Adrenal gland (tissue), 12 donors: ENCODE measurements around the gene GALNTL6. TPM values are rescaled to one million over a fixed set of nuclear protein-coding genes. Genes with fewer than 3 reads are reported as not detected.

ENCODE experiments used
- DNase-seq, 7 donors: peaks; one replicate each; pipeline ENCODE4 v3.0.0-alpha.2; 2019 to 2020
- H3K27ac ChIP-seq, 5 donors: fragments of 200-600 bp; sonication (generic) in 4 of 5; 1 replicate in 3 of 5; 2 replicates in 2 of 5; pipeline versions ENCODE4 v1.5.1 to v1.8.0; 2016 to 2020; ENCODE audit warnings: mild to moderate bottlenecking in 1 of 5
- H3K27me3 ChIP-seq: fragments of 200-600 bp; 2 replicates; pipeline ENCODE4 v1.8.0; 2021
- H3K36me3 ChIP-seq, 2 donors: fragments of 200-600 bp; replicated peaks in 1 of 2; 1 replicate in 1 of 2; 2 replicates in 1 of 2; pipeline versions ENCODE4 v1.5.1 to v1.8.0; 2018 to 2022
- H3K4me1 ChIP-seq, 2 donors: fragments of 200-600 bp; replicated peaks in 1 of 2; 1 replicate in 1 of 2; 2 replicates in 1 of 2; pipeline versions ENCODE4 v1.5.1 to v1.8.0; 2018 to 2021
- H3K4me3 ChIP-seq, 4 donors: fragments of 200-600 bp; sonication (generic) in 3 of 4; one replicate each; pipeline ENCODE4 v1.5.1; 2016 to 2018
- H3K9me3 ChIP-seq, 3 donors: fragments of 200-600 bp; sonication (generic) in 1 of 3; replicated peaks in 1 of 3; 1 replicate in 2 of 3; 2 replicates in 1 of 3; pipeline versions ENCODE4 v1.5.1 to v1.8.0; 2016 to 2021
- CTCF ChIP-seq, 6 experiments: fragments of 450-650 bp in 4 of 6; fragments of 200-600 bp in 2 of 6; sonication (generic) in 1 of 6; IDR thresholded peaks; 1 replicate in 5 of 6; 2 replicates in 1 of 6; pipeline versions ENCODE4 v1.5.1 to v1.8.0; 2016 to 2021; ENCODE audit warnings: antibody characterized with exemption in 6 of 6, mild to moderate bottlenecking in 2 of 6, moderate library complexity in 1 of 6
- POLR2A ChIP-seq, 2 donors: fragments of 450-650 bp; IDR thresholded peaks; one replicate each; pipeline ENCODE4 v1.6.1; 2017; ENCODE audit warnings: antibody characterized with exemption in 2 of 2, mild to moderate bottlenecking in 2 of 2, moderate library complexity in 1 of 2
- WGBS, 4 donors: extraction: QIAGEN DNeasy Blood & Tissue Kit in 2 of 4; methylation state at CpG; one replicate each; pipeline versions ENCODE4 v1.1.5 to v1.1.7; 2013 to 2017; 5-methylcytosine and 5-hydroxymethylcytosine counted together
- intact Hi-C, 2 donors: fragments of 100-400 bp; cut with DNase I; formaldehyde crosslinking; loops; one replicate each; pipeline versions ENCODE4 v1.14.1 to v1.15.0; 2022 to 2023
- polyA plus RNA-seq, 3 donors: library from polyadenylated mRNA; stranded (reverse); fragments of 200-250 nt in 2 of 3; fragments of 350-450 nt in 1 of 3; fragmentation: Illumina TruSeq in 1 of 3; extraction: RNeasy Lipid Tissue Mini Kit (QIAGEN cat#74804) in 1 of 3; gene quantifications; one replicate each; pipeline ENCODE4 v1.2.3, GENCODE V29; 2013 to 2014
- total RNA-seq, 9 donors: library from RNA; depleted of rRNA in 4 of 9; stranded (reverse); fragments of >200 nt in 4 of 9; fragments of 120-200 nt in 1 of 9; fragmentation: NEBNext Ultra II Directional in 1 of 9; extraction: Animal tissue kit (Norgen Biotek cat#: 25700) in 1 of 9; gene quantifications; one replicate each; pipeline versions ENCODE4 v1.1.0 to v1.2.4, GENCODE V29; 2013 to 2023
- donor health status: healthy with polysubstance abuse.
- donor health status: Bipolar disorder and iron deficiency.
- donor health status: DM: yes; HTN: yes; CAD: no.
- donor health status: DM: no; HTN: no; CAD: no.
- donor health status: DM: no; HTN: no; CAD: no.
- donor health status: DM: yes; HTN: yes; CAD: no.

GALNTL6 gene
- total and polyA plus RNA-seq, 12 donors = 0.10 to 0.96 (median 0.42) TPM; not detected in 1

- intact Hi-C loops = no loop called here
- H3K27ac ChIP-seq = no peak overlapping the region
- H3K9me3 ChIP-seq = no peaks in the 10 kb centered on the region
- no peaks in the 10 kb centered on the region for H3K4me1 ChIP-seq
- no peak for DNase-seq
- TF ChIP-seq POLR2A (IDR thresholded peaks at IDR 0.05) (no peak), CTCF (IDR thresholded peaks at IDR 0.05) (no peak)
- WGBS, 4 donors = 21 to 41% (median 32%) methylated on average over 1 of the region's 1 CpG
- H3K4me3 ChIP-seq = no peak overlapping the region
- H3K27me3 ChIP-seq = no peaks in the 10 kb centered on the region
- no peaks in the 10 kb centered on the region for H3K36me3 ChIP-seq
Observed at GRCh38 chr4:172253409-172253808, 440.2 kb downstream of the GALNTL6 start.

GRCh38 chr4:172256820-172257219 lies 443.6 kb downstream of the GALNTL6 start:
- H3K4me1 ChIP-seq = no peaks in the 10 kb centered on the region
- H3K9me3 ChIP-seq = no peaks in the 10 kb centered on the region
- intact Hi-C loops = no loop called here
- no peak overlapping the region for H3K27ac ChIP-seq
- 54 to 77% (median 58%) methylated on average over 1 of the region's 1 CpG for WGBS, 4 donors
- TF ChIP-seq POLR2A (IDR thresholded peaks at IDR 0.05) (no peak), CTCF (IDR thresholded peaks at IDR 0.05) (no peak)
- H3K4me3 ChIP-seq = no peak overlapping the region
- no peaks in the 10 kb centered on the region for H3K27me3 ChIP-seq
- no peak for DNase-seq
- H3K36me3 ChIP-seq = no peaks in the 10 kb centered on the region

GRCh38 chr4:172270397-172270796 lies 457.2 kb downstream of the GALNTL6 start:
- intact Hi-C loops = no loop called here
- TF ChIP-seq CTCF (IDR thresholded peaks at IDR 0.05) (no peak), POLR2A (IDR thresholded peaks at IDR 0.05) (no peak)
- no peaks in the 10 kb centered on the region for H3K4me1 ChIP-seq
- H3K27ac ChIP-seq = no peak overlapping the region
- H3K9me3 ChIP-seq = no peaks in the 10 kb centered on the region
- WGBS, 4 donors = 23 to 44% (median 34%) methylated on average over 2 of the region's 2 CpGs
- no peaks in the 10 kb centered on the region for H3K27me3 ChIP-seq
- no peak for DNase-seq
- no peaks in the 10 kb centered on the region for H3K36me3 ChIP-seq
- H3K4me3 ChIP-seq = no peak overlapping the region

- no peaks in the 10 kb centered on the region for H3K4me1 ChIP-seq
- no peaks in the 10 kb centered on the region for H3K27me3 ChIP-seq
Observed at GRCh38 chr4:172287117-172287516, 473.9 kb downstream of the GALNTL6 start.

More at GRCh38 chr4:172287117-172287516, 473.9 kb downstream of the GALNTL6 start:
- H3K4me3 ChIP-seq = no peak overlapping the region
- no peak for DNase-seq
- intact Hi-C loops = no loop called here
- no peak overlapping the region for H3K27ac ChIP-seq
- H3K36me3 ChIP-seq = no peaks in the 10 kb centered on the region
- no peaks in the 10 kb centered on the region for H3K9me3 ChIP-seq
- TF ChIP-seq POLR2A (IDR thresholded peaks at IDR 0.05) = no peak
- TF ChIP-seq CTCF (IDR thresholded peaks at IDR 0.05) = no peak
